ENCODE results near the gene SRRM3. TPM values are rescaled to one million over a fixed set of nuclear protein-coding genes. Genes with fewer than 3 reads are reported as not detected.

Gene SRRM3
- total and polyA plus RNA-seq, 9 of the 15 experiments (the other 6 are each of a cell fraction or from before 2014, with no cell fraction given): 0.04 to 0.91 (median 0.46) TPM; not detected in 2

DNA sequence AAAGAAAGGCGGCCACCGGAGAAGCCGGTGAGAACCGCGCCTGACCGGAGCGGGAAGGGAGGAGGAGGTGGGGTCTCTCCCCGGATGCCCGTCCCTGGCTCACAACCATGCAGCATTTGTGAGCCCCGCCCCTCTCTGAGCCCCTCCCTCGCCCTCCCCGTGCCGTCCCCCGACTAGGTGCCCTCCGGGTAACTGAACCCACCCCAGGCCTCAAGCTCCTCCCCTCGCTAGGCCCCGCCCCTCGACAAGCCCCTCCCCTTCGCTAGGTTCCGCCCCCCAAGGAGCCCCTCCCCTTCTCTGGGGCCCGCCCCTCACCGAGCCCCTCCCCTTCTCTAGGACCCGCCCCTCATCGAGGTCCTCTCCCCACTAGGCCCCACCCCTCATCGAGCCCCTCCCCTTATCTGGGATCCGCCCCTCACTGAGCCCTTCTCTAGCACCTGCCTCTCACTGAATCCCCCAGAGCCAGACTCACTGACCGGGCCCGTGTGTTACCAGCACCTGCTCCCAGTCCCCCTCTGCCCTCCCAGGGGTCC, 58.5 kb downstream of the SRRM3 start (continued):
- TF ChIP-seq ZBTB7A (IDR thresholded peaks at IDR 0.05; ENCODE audit: borderline replicate concordance, control insufficient read depth, low read depth, low read length): peak; percentile 25; the same call in 1 of the 2 replicates
- no peak for TF ChIP-seq ETV5 (CRISPR knock-in tag; IDR thresholded peaks at IDR 0.05; ENCODE audit: low read depth)
- TF ChIP-seq ZNF133 (CRISPR knock-in tag; IDR thresholded peaks at IDR 0.05): no peak
- TF ChIP-seq ZNF175 (CRISPR knock-in tag; IDR thresholded peaks at IDR 0.05; ENCODE audit: low read depth): no peak

GRCh38 chr7:76261329-76261728, 59.6 kb downstream of the SRRM3 start:
- H3K36me3 ChIP-seq (ENCODE audit: control insufficient read depth, insufficient read depth, low read length): no peaks in the 10 kb centered on the region
- no peak overlapping the region for H3K4me2 ChIP-seq (ENCODE audit: insufficient read depth, low read length)
- H2AFZ ChIP-seq (ENCODE audit: low read depth, low read length): no peak overlapping the region
- ATAC-seq: no peak
- H3K9me1 ChIP-seq (ENCODE audit: control insufficient read depth, insufficient read depth, low read length): no peaks in the 10 kb centered on the region
- CTCF ChIA-PET (ENCODE audit: low intra/inter-chr PET ratio): interaction anchor here (2.5 kb wide), 1 partner anchor 53 kb away, joined by 24 read pairs; no protein-coding TSS in a partner anchor
- peaks cover 4% of the 10 kb centered on the region for H4K20me1 ChIP-seq (replicated peaks; ENCODE audit: control insufficient read depth, insufficient read depth, low read length)
- no peak overlapping the region for H3K9ac ChIP-seq (ENCODE audit: insufficient read depth in 1 of 2, low read depth in 2 of 2, low read length in 2 of 2)
- no peak overlapping the region for H3K4me3 ChIP-seq
- no peak for FAIRE-seq
- H3K27ac ChIP-seq (ENCODE audit: extremely low read depth, low read depth, low read length): no peak overlapping the region
- WGBS (ENCODE audit: insufficient coverage, low coverage, missing lambda C conversion rate): 14% methylated on average over 10 of the region's 11 CpGs
- no peaks in the 10 kb centered on the region for H3K9me3 ChIP-seq (replicated peaks; ENCODE audit: control insufficient read depth, insufficient read depth, low read depth, low read length)
- no peaks in the 10 kb centered on the region for H3K79me2 ChIP-seq (ENCODE audit: control insufficient read depth, insufficient read depth, low read length)
- TF ChIP-seq ZNF263 (CRISPR knock-in tag; IDR thresholded peaks at IDR 0.05; ENCODE audit: borderline replicate concordance) (no peak), ZBTB7A (IDR thresholded peaks at IDR 0.05; ENCODE audit: borderline replicate concordance, control insufficient read depth, low read depth, low read length) (peak; percentile 25; the same call in 1 of the 2 replicates)
- POLR2A ChIA-PET: interaction anchor here (0.8 to 1.8 kb wide), 2 partner anchors 70 to 95 kb away, joined by 4 to 6 read pairs; no protein-coding TSS in a partner anchor
- BruUV-seq (replicated peaks): no TSS peak
- H3K27me3 ChIP-seq (ENCODE audit: control insufficient read depth in 2 of 2, insufficient read depth in 2 of 2, low read length in 2 of 2): peaks cover 3 to 28% of the 10 kb centered on the region in 2 experiments; a peak in 3 of 5 replicates
- in situ Hi-C loops (cut with MboI): loop anchor here (5.0 kb wide), 1 partner anchor 79 kb away; no protein-coding TSS in a partner anchor
- peaks cover 0 to 25% of the 10 kb centered on the region in 2 experiments; a peak in 3 of 5 replicates for H3K4me1 ChIP-seq (replicated peaks in 1 of 2; ENCODE audit: control insufficient read depth in 2 of 2, insufficient read depth in 2 of 2, low read length in 2 of 2)
- intact Hi-C loops (cut with micrococcal nuclease): no loop called here
- DNase-seq (ENCODE audit: extremely low read depth in 1 of 4, low spot score in 3 of 4): no peak

All from K562 (cell line).